Cardiac muscle cell (in vitro differentiated cells and primary cell): ENCODE results near the gene GRM4. TPM values are rescaled to one million over a fixed set of nuclear protein-coding genes. Genes with fewer than 3 reads are reported as not detected.

Experiments
- DNase-seq, 2 donors: peaks; one replicate each; pipeline versions ENCODE4 v3.0.0 to v3.0.0-alpha.2; 2010 to 2017; ENCODE audit warnings: low read depth in 1 of 2, low spot score in 1 of 2
- H3K27ac ChIP-seq: fragments of 200-600 bp; sonication (generic); 2 replicates; pipeline ENCODE4 v1.5.1; 2016
- H3K27me3 ChIP-seq: fragments of 200-600 bp; sonication (generic); 2 replicates; pipeline ENCODE4 v1.6.0; 2016; ENCODE audit warnings: control low read depth
- H3K36me3 ChIP-seq: fragments of 200-600 bp; sonication (generic); 2 replicates; pipeline ENCODE4 v1.5.1; 2016; ENCODE audit warnings: control low read depth
- H3K4me1 ChIP-seq: fragments of 200-600 bp; sonication (generic); 2 replicates; pipeline ENCODE4 v1.8.1; 2017; ENCODE audit warnings: low read depth, mild to moderate bottlenecking, mixed run types
- H3K4me3 ChIP-seq: fragments of 200-600 bp; sonication (generic); 2 replicates; pipeline ENCODE4 v1.5.1; 2016; ENCODE audit warnings: mild to moderate bottlenecking
- H3K9me3 ChIP-seq: fragments of 200-600 bp; sonication (generic); 2 replicates; pipeline ENCODE4 v1.5.1; 2017; ENCODE audit warnings: low read depth, mild to moderate bottlenecking, control low read depth
- CTCF ChIP-seq: IDR thresholded peaks from 2 replicates; pipeline ENCODE4 v1.5.1; 2012; ENCODE audit warnings: low read depth, mild to moderate bottlenecking, low read length
- polyA plus RNA-seq: library from polyadenylated mRNA; unstranded; fragments of >200 nt; fragmentation: Nextera tagmentation; extraction: Ambion mirVana; gene quantifications from 2 replicates; pipeline ENCODE4 v1.2.1, GENCODE V29; 2016
- total RNA-seq: library from RNA; depleted of rRNA; stranded (reverse); fragments of >200 nt; gene quantifications from 2 replicates; pipeline ENCODE4 v1.2.3, GENCODE V29; 2016

Gene GRM4
- total and polyA plus RNA-seq, 2 experiments from 2014 or later = 0.31 to 0.42 TPM

DNA sequence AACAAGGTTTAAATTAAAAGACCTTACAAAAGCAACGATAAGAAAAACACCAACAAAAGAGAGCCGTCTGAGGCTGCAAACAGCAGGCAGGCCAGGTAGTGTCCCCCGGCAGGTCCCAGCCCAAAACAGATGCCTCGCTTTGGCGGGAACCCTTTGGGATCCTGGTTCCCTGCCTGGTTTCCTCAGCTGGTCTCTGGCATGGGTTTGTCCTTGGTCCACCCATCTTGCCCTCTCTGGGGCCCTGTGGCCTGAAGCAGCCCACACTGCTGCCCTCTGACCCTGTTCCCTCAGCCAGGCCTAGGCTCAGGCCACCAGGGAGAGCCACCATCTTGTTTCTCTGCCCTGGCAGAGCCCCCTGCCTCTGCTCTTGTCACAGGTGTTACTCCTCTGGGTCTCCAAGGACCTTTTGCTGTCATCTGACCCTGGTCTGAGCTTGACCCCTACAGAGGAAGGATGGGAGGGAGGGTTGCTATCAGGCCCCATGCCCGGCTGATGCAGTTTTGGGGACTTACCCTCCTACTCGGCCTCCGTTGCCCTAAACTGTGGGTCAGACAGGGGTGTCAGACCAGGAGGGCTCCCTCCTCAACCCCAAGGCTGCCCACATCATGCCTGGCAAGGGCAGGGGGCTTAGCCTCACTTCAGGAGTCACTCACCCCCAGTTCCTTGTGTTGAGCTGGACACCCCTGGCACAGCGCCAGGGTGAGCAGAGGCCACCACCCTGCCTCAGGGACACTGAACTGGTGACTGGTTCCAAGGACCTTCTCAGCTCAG lies 30.6 kb upstream of the GRM4 start:
- TF ChIP-seq CTCF = no peak
- no peak overlapping the region for H3K4me3 ChIP-seq
- H3K27ac ChIP-seq = no peak overlapping the region
- H3K27me3 ChIP-seq = no peaks in the 10 kb centered on the region
- no peaks in the 10 kb centered on the region for H3K4me1 ChIP-seq
- H3K9me3 ChIP-seq = no peaks in the 10 kb centered on the region
- no peak for DNase-seq
- H3K36me3 ChIP-seq = no peaks in the 10 kb centered on the region

DNA sequence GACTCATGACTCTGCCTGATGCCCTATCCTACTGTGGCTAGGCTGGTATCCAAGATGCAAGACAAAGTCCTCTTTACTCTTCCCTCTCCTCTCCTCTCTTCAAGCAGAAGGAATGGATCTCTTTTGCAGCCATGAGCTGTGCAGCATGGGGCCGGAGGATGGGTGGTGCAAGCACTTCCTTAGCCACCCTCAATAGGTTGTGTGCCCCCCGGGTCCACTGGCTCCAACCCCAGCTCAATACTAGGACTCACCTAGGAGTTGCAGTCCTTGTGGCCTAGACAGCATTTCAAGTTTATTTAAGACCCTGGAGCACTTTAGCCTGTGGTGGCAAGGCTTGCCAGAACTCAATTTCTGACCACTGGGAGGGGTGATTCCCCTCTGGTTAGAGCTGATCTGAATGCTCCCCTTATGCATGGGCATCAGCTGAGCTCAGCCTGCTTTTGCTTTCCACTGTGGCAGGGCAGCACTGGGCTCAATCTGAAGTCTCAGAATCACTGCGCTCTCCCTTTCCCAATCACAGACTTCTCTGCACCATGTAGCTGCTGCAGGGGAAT lies 29.0 kb upstream of the GRM4 start:
- Histone ChIP-seq H3K27ac (no peak overlapping the region), H3K36me3 (no peaks in the 10 kb centered on the region), H3K9me3 (no peaks in the 10 kb centered on the region), H3K27me3 (no peaks in the 10 kb centered on the region), H3K4me1 (no peaks in the 10 kb centered on the region), H3K4me3 (no peak overlapping the region)
- no peak for TF ChIP-seq CTCF
- no peak for DNase-seq

DNA sequence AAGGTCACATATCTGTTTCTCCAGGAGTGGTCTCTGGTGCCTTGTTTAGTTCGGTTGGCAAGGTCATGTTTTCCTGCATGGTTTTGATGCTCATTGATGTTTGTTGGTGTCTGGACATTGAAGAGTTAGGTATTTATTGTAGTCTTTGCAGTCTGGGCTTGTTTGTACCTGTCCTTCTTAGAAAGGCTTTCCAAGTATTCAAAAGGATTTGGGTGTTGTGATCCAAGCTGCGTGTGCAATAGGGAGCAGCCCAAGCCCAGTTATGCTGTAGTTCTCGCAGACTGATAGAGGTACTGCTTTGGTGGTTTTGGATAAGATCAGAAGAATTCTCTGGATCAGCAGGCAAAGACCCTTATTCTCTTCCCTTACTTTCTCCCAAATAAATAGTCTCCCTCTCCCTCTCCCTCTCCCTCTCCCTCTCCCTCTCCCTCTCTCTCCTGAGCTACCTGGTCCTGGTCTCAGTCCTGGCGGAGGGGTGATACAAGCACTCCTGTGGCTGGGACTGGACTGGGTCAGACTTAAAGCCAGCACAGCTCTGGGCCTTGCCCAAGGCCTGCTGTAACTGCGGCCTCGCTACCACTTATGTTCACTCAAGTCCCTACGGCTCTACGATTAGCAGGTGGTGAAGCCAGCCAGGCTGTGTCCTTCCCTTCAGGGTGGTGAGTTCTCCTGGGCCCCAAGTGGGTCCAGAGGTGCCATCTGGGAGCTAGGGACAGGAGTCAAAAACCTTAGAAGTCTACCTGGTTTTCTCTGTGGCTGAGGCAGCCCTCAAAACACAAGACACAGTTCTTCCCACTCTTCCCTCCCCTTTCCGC lies 27.3 kb upstream of the GRM4 start:
- no peak for DNase-seq
- Histone ChIP-seq H3K4me1 (no peaks in the 10 kb centered on the region), H3K4me3 (no peak overlapping the region), H3K27ac (no peak overlapping the region), H3K36me3 (no peaks in the 10 kb centered on the region), H3K9me3 (no peaks in the 10 kb centered on the region), H3K27me3 (no peaks in the 10 kb centered on the region)
- TF ChIP-seq CTCF = no peak

DNA sequence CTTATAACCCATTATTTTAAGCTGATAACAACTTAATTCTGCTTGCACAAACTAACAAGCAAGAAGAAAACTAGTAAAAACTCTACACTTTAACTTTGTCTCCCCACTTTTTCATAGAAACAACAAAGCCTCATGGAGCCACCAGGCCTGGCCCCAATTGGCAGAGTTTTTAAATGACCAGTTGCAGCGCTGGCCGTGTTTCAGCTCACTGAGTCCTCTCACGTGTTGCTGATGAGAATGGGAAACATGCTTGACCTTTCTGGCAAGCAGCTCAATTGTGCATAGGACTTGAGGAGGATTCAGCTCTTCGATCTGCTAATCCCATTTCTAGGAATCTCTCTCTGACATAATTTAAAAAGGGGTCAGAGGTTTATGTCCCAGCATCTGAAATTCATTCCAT lies 24.5 kb upstream of the GRM4 start:
- no peaks in the 10 kb centered on the region for H3K36me3 ChIP-seq
- DNase-seq = no peak
- H3K4me3 ChIP-seq = no peak overlapping the region
- H3K9me3 ChIP-seq = no peaks in the 10 kb centered on the region
- no peak for TF ChIP-seq CTCF
- H3K27me3 ChIP-seq = no peaks in the 10 kb centered on the region
- H3K27ac ChIP-seq = no peak overlapping the region
- no peaks in the 10 kb centered on the region for H3K4me1 ChIP-seq

DNA sequence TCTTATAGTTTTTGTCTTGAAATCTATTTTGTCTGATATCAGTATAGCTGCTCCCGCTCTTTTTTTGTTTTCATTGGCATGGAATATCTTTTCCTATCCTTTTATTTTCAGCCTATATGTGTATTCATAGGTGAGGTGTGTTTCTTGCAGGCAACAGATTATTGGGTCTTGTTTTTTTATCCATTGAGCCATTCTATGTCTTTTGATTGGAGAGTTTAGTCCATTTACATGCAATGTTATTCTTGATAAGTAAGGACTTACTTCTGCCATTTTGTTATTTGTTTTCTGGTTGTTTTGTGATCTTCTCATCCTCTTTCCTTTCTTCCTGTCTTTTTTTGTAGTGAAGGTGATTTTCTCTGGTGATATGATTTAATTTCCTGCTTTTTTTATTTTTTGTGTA lies 24.0 kb upstream of the GRM4 start:
- DNase-seq = no peak
- TF ChIP-seq CTCF = no peak
- no peak overlapping the region for H3K27ac ChIP-seq
- no peaks in the 10 kb centered on the region for H3K9me3 ChIP-seq
- H3K27me3 ChIP-seq = no peaks in the 10 kb centered on the region
- H3K4me3 ChIP-seq = no peak overlapping the region
- no peaks in the 10 kb centered on the region for H3K36me3 ChIP-seq
- no peaks in the 10 kb centered on the region for H3K4me1 ChIP-seq
